H9 (cell line): ENCODE data around the gene CTDSPL2. TPM values are rescaled to one million over a fixed set of nuclear protein-coding genes. Genes with fewer than 3 reads are reported as not detected.

Source experiments
- DNase-seq: peaks from one replicate; pipeline ENCODE4 v3.0.0-alpha.2; 2017
- H2AFZ ChIP-seq: one replicate; pipeline ENCODE4 v1.6.1; 2013; ENCODE audit warnings: mild to moderate bottlenecking, low read length, control low read depth, moderate library complexity
- H2AK5ac ChIP-seq: 2 replicates; pipeline ENCODE4 v1.6.1; 2013; ENCODE audit warnings: low read length, control low read depth, mixed read lengths; ENCODE audit not compliant: insufficient read length
- H2BK120ac ChIP-seq: one replicate; pipeline ENCODE4 v1.6.1; 2013; ENCODE audit warnings: low read depth, mild to moderate bottlenecking, low read length, control low read depth, inconsistent platforms; ENCODE audit not compliant: poor library complexity, severe bottlenecking
- H2BK12ac ChIP-seq: 2 replicates; pipeline ENCODE4 v1.6.1; 2013; ENCODE audit warnings: low read length, control low read depth, mixed read lengths, low read depth; ENCODE audit not compliant: insufficient read length
- H2BK15ac ChIP-seq: 2 replicates; pipeline ENCODE4 v1.6.1; 2013; ENCODE audit warnings: low read depth, low read length, control low read depth
- H2BK20ac ChIP-seq: one replicate; pipeline ENCODE4 v1.6.1; 2013; ENCODE audit warnings: low read depth, mild to moderate bottlenecking, low read length, control low read depth, inconsistent platforms; ENCODE audit not compliant: poor library complexity, severe bottlenecking
- H2BK5ac ChIP-seq: 2 replicates; pipeline ENCODE4 v1.6.1; 2013; ENCODE audit warnings: low read length, control low read depth, mixed read lengths; ENCODE audit not compliant: insufficient read length
- H3K14ac ChIP-seq: 2 replicates; pipeline ENCODE4 v1.6.1; 2013; ENCODE audit warnings: low read length, control low read depth; ENCODE audit not compliant: insufficient read depth
- H3K18ac ChIP-seq: 2 replicates; pipeline ENCODE4 v1.6.1; 2013; ENCODE audit warnings: low read depth, mild to moderate bottlenecking, mixed read lengths, low read length, control low read depth; ENCODE audit not compliant: insufficient read length
- H3K23ac ChIP-seq: 2 replicates; pipeline ENCODE4 v1.6.1; 2013; ENCODE audit warnings: low read length, control low read depth, mixed read lengths, low read depth; ENCODE audit not compliant: insufficient read length
- H3K23me2 ChIP-seq: 2 replicates; pipeline ENCODE4 v1.6.1; 2013; ENCODE audit warnings: low read depth, mild to moderate bottlenecking, mixed read lengths, low read length, control low read depth; ENCODE audit not compliant: insufficient read length, poor library complexity, severe bottlenecking
- H3K27ac ChIP-seq: 2 replicates; pipeline ENCODE4 v1.5.1; 2013; ENCODE audit warnings: low read length, control low read depth, mixed read lengths, low read depth; ENCODE audit not compliant: insufficient read length
- H3K27me3 ChIP-seq: 2 replicates; pipeline ENCODE4 v1.6.1; 2013; ENCODE audit warnings: low read length, control low read depth, inconsistent platforms; ENCODE audit not compliant: insufficient read depth
- H3K4ac ChIP-seq: 2 replicates; pipeline ENCODE4 v1.6.1; 2013; ENCODE audit warnings: low read depth, mild to moderate bottlenecking, control low read depth, inconsistent platforms, low read length, moderate library complexity
- H3K4me1 ChIP-seq: 2 replicates; pipeline ENCODE4 v1.6.1; 2013; ENCODE audit warnings: low read length, control low read depth, inconsistent platforms; ENCODE audit not compliant: insufficient read depth
- H3K4me2 ChIP-seq: 2 replicates; pipeline ENCODE4 v1.6.1; 2013; ENCODE audit warnings: low read length, control low read depth, mixed read lengths; ENCODE audit not compliant: insufficient read length, insufficient read depth
- H3K56ac ChIP-seq: 2 replicates; pipeline ENCODE4 v1.6.1; 2013; ENCODE audit warnings: low read depth, mild to moderate bottlenecking, mixed read lengths, low read length, control low read depth; ENCODE audit not compliant: insufficient read length
- H3K79me1 ChIP-seq: 2 replicates; pipeline ENCODE4 v1.6.1; 2013; ENCODE audit warnings: low read depth, mild to moderate bottlenecking, moderate library complexity, low read length, control low read depth, inconsistent platforms; ENCODE audit not compliant: insufficient read depth, poor library complexity, severe bottlenecking
- H3K79me2 ChIP-seq: 2 replicates; pipeline ENCODE4 v1.6.1; 2013; ENCODE audit warnings: low read length, control low read depth, inconsistent platforms; ENCODE audit not compliant: insufficient read depth
- H3K9ac ChIP-seq: 2 replicates; pipeline ENCODE4 v1.6.1; 2013; ENCODE audit warnings: low read length, control low read depth, mixed read lengths; ENCODE audit not compliant: insufficient read length; ENCODE audit errors: extremely low read depth
- H3K9me3 ChIP-seq: one replicate; pipeline ENCODE4 v1.6.1; 2013; ENCODE audit warnings: low read depth, low read length, inconsistent platforms; ENCODE audit not compliant: control insufficient read depth
- H3T11ph ChIP-seq: one replicate; pipeline ENCODE4 v1.6.1; 2013; ENCODE audit warnings: mild to moderate bottlenecking, low read length, control low read depth, inconsistent platforms
- H4K20me1 ChIP-seq: one replicate; pipeline ENCODE4 v1.6.1; 2013; ENCODE audit not compliant: control insufficient read depth, insufficient read length, insufficient read depth
- H4K5ac ChIP-seq: 2 replicates; pipeline ENCODE4 v1.6.1; 2013; ENCODE audit warnings: low read depth, mild to moderate bottlenecking, mixed read lengths, low read length, control low read depth; ENCODE audit not compliant: insufficient read length
- H4K8ac ChIP-seq: replicated peaks from 2 replicates; pipeline ENCODE4 v1.6.1; 2013; ENCODE audit warnings: low read length, control low read depth, mixed read lengths, low read depth; ENCODE audit not compliant: insufficient read length
- H4K91ac ChIP-seq: 2 replicates; pipeline ENCODE4 v1.6.1; 2013; ENCODE audit warnings: low read depth, mild to moderate bottlenecking, moderate library complexity, mixed read lengths, low read length, control low read depth; ENCODE audit not compliant: insufficient read length
- H3K27ac Mint-ChIP-seq, 3 experiments: 2 replicates in 2 of 3; 3 replicates in 1 of 3; pipeline ENCODE4 v1.8.0; 2020 to 2021; ENCODE audit warnings: mixed read lengths in 3 of 3, mild to moderate bottlenecking in 1 of 3, moderate library complexity in 1 of 3
- H3K27me3 Mint-ChIP-seq: 2 replicates; pipeline ENCODE4 v1.8.0; 2021; ENCODE audit warnings: low read depth, mild to moderate bottlenecking, moderate library complexity, mixed read lengths
- H3K36me3 Mint-ChIP-seq, 3 experiments: 2 replicates in 2 of 3; 3 replicates in 1 of 3; pipeline ENCODE4 v1.8.0; 2020 to 2021; ENCODE audit warnings: low read depth in 3 of 3, mixed read lengths in 3 of 3; ENCODE audit not compliant: insufficient read depth in 1 of 3
- H3K4me1 Mint-ChIP-seq, 2 experiments: 2 replicates each; pipeline ENCODE4 v1.8.0; 2020; ENCODE audit warnings: mixed read lengths in 2 of 2
- H3K4me3 Mint-ChIP-seq, 2 experiments: 2 replicates in 1 of 2; 3 replicates in 1 of 2; pipeline ENCODE4 v1.8.0; 2020 to 2021; ENCODE audit warnings: mild to moderate bottlenecking in 2 of 2, mixed read lengths in 2 of 2, moderate library complexity in 1 of 2
- H3K9me3 Mint-ChIP-seq, 2 experiments: 2 replicates in 1 of 2; 3 replicates in 1 of 2; pipeline ENCODE4 v1.8.0; 2020; ENCODE audit warnings: mild to moderate bottlenecking in 2 of 2, mixed read lengths in 2 of 2, moderate library complexity in 1 of 2
- CTCF ChIP-seq: fragments of 200-600 bp; sonication (generic); conservative IDR thresholded peaks from 3 replicates; pipeline ENCODE4 v1.8.0; 2021; ENCODE audit warnings: antibody characterized with exemption, mild to moderate bottlenecking
- WGBS: extraction: QIAGEN DNeasy Blood & Tissue Kit; methylation state at CpG from one replicate; pipeline ENCODE4 v1.1.7; 2013; ENCODE audit warnings: missing lambda C conversion rate, low lambda C conversion rate, mixed read lengths; ENCODE audit not compliant: insufficient read length; ENCODE audit errors: extremely low coverage; 5-methylcytosine and 5-hydroxymethylcytosine counted together
- total RNA-seq: library from RNA; stranded (reverse); gene quantifications from 2 replicates; pipeline ENCODE4 v1.2.1, GENCODE V29; 2021

Gene CTDSPL2
- total RNA-seq, 1 experiment from 2014 or later, result 78.8 TPM

GRCh38 chr15:44574734-44575133 lies 147.3 kb downstream of the CTDSPL2 start:
- H3K9me3 Mint-ChIP-seq, result no peaks in the 10 kb centered on the region
- H2AK5ac ChIP-seq, result no peak overlapping the region
- no peak overlapping the region for H2BK120ac ChIP-seq
- no peaks in the 10 kb centered on the region for H3K4me1 ChIP-seq
- no peak overlapping the region for H4K8ac ChIP-seq
- no peaks in the 10 kb centered on the region for H3K27me3 ChIP-seq
- H4K5ac ChIP-seq, result no peak overlapping the region
- no peak overlapping the region for H3K56ac ChIP-seq
- no peaks in the 10 kb centered on the region for H4K20me1 ChIP-seq
- no peak overlapping the region for H3K27ac Mint-ChIP-seq
- H3T11ph ChIP-seq, result no peak overlapping the region
- H3K4me2 ChIP-seq, result no peak overlapping the region
- H3K14ac ChIP-seq, result no peak overlapping the region
- no peaks in the 10 kb centered on the region for H3K9me3 ChIP-seq
- H3K36me3 Mint-ChIP-seq, result peaks cover 15 to 37% (median 30%) of the 10 kb centered on the region in 3 experiments; a peak in 6 of 7 replicates
- no peak overlapping the region for H4K91ac ChIP-seq
- no peaks in the 10 kb centered on the region for H3K79me2 ChIP-seq
- H3K27ac ChIP-seq, result no peak overlapping the region
- H2BK5ac ChIP-seq, result no peak overlapping the region
- no peak overlapping the region for H3K18ac ChIP-seq
- no peak overlapping the region for H2BK12ac ChIP-seq
- TF ChIP-seq CTCF, result no peak
- no peak for DNase-seq
- no peak overlapping the region for H2AFZ ChIP-seq
- no peaks in the 10 kb centered on the region for H3K4me1 Mint-ChIP-seq
- H3K79me1 ChIP-seq, result peaks cover 2% of the 10 kb centered on the region
- H3K4ac ChIP-seq, result no peak overlapping the region
- no peaks in the 10 kb centered on the region for H3K27me3 Mint-ChIP-seq
- no CpG with 5 or more reads among the region's 1 CpG for WGBS
- no peak overlapping the region for H2BK15ac ChIP-seq
- no peak overlapping the region for H3K9ac ChIP-seq
- no peak overlapping the region for H3K4me3 Mint-ChIP-seq
- H2BK20ac ChIP-seq, result no peak overlapping the region
- H3K23ac ChIP-seq, result no peak overlapping the region
- no peaks in the 10 kb centered on the region for H3K23me2 ChIP-seq

Other genes starting within 250 kb of the CTDSPL2 start
- 3.8 and 3.9 TPM in 2 replicates for gene FRMD5, start 232.4 kb upstream of the CTDSPL2 start, total RNA-seq
- 34.5 and 37.5 TPM in 2 replicates for gene GOLM2, start 138.9 kb upstream of the CTDSPL2 start, total RNA-seq
- 114 and 129 TPM in 2 replicates for gene EIF3J, start 109.5 kb downstream of the CTDSPL2 start, total RNA-seq
- 38.3 and 43.8 TPM in 2 replicates for gene SPG11, start 236.0 kb downstream of the CTDSPL2 start, total RNA-seq